Fibroblast of skin of left biceps (primary cell): ENCODE measurements around the gene CACNA2D3.
A peak's percentile ranks its signal among the peaks of the same experiment; 100 is the strongest.

Source experiments
- DNase-seq, 2 experiments: peaks; one replicate each; pipeline ENCODE4 v3.0.0-alpha.2; 2013; ENCODE audit warnings: low read depth in 2 of 2

CACNA2D3 gene

GRCh38 chr3:54847361-54847760 is 725.0 kb downstream of the CACNA2D3 start:
- DNase-seq, result no peak

GRCh38 chr3:54849360-54849759 is 727.0 kb downstream of the CACNA2D3 start:
- no peak for DNase-seq

- DNase-seq, result no peak
Measured at GRCh38 chr3:54850484-54851018, 728.2 kb downstream of the CACNA2D3 start.

GRCh38 chr3:54853573-54854404 is 731.4 kb downstream of the CACNA2D3 start:
- DNase-seq, result peak in 1 of 2 experiments; percentile 24

GRCh38 chr3:54856271-54856670 is 733.9 kb downstream of the CACNA2D3 start:
- no peak for DNase-seq

- no peak for DNase-seq
Measured at GRCh38 chr3:54857343-54857742, 735.0 kb downstream of the CACNA2D3 start.

GRCh38 chr3:54858093-54858785 is 735.9 kb downstream of the CACNA2D3 start:
- peak in 1 of 2 experiments; percentile 34 for DNase-seq

- peak; percentile 68 to 72 for DNase-seq
Measured at GRCh38 chr3:54859184-54859583, 736.8 kb downstream of the CACNA2D3 start.

- no peak for DNase-seq
Measured at GRCh38 chr3:54861248-54862067, 739.1 kb downstream of the CACNA2D3 start.

- no peak for DNase-seq
Measured at GRCh38 chr3:54862526-54862925, 740.2 kb downstream of the CACNA2D3 start.

- no peak for DNase-seq
Measured at GRCh38 chr3:54863366-54863765, 741.0 kb downstream of the CACNA2D3 start.

GRCh38 chr3:54863786-54864185 is 741.4 kb downstream of the CACNA2D3 start:
- no peak for DNase-seq

- no peak for DNase-seq
Measured at GRCh38 chr3:54865316-54865715, 743.0 kb downstream of the CACNA2D3 start.

- no peak for DNase-seq
Measured at GRCh38 chr3:54866251-54866650, 743.9 kb downstream of the CACNA2D3 start.

- DNase-seq, result peak; percentile 90 to 91
Measured at GRCh38 chr3:54870423-54870822, 748.1 kb downstream of the CACNA2D3 start.

GRCh38 chr3:54871867-54872266 is 749.5 kb downstream of the CACNA2D3 start:
- no peak for DNase-seq

GRCh38 chr3:54873059-54874010 is 751.0 kb downstream of the CACNA2D3 start:
- DNase-seq, result no peak

GRCh38 chr3:54874816-54875556 is 752.6 kb downstream of the CACNA2D3 start:
- no peak for DNase-seq

- DNase-seq, result no peak
Measured at GRCh38 chr3:54875596-54876268, 753.4 kb downstream of the CACNA2D3 start.
